Stimulated activated CD4-positive, alpha-beta T cell treated with anti-CD3 and anti-CD28 coated beads, Interleukin-12 subunit alpha, Interleukin-12 subunit beta, amount 100 ng/mL, for 4 hours (primary cell): ENCODE data around the gene LRRC74A.

ENCODE experiments used
- DNase-seq: peaks from one replicate; pipeline ENCODE4 v3.0.0-alpha.2; 2020

Gene LRRC74A

GRCh38 chr14:76826122-76826521, at the start of gene LRRC74A:
Gene LRRC74A, plus strand, starts transcription at chr14:76826408. Its CDS starts 290 bp downstream, at chr14:76826698.
- no peak for DNase-seq

DNA sequence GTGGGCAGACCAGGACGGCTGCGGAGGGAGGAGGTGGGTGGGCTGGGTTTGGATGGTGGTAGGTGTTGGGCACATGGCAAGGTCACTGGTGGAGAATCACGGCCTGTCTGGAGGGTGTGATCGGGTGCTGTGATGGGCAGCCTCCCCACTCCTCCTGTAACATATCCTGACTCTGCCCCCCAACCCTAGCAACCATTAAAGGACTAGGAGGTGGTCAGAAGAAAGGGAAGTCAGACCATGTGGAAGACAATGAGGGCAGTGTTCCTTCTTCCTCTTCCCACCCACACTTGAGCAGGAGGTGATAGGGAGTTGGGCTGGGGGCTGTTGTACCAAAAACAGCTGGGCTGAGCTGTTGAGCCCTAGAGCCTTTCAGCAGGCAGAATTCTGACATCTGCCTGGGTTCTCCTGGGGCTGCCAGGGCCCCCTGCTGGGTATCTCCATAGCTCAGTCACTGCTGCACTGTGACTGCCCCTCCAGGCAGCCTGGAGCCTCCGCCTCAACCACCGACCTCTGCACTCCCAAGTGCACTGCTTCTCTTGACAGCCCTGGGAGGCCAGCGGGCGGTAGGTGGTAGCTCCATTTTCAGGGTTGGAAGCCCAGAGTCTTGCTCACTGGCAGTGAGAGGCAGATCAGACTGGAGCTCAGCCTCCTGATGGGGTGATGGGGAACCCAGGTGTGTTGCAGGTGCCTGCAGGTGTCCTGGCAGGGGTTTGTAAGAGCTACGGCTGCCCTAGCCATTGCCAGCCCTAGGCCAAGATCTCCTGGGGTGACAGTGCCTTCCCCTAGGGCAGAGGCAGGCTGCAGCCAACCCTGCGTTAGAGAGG, 49.6 kb upstream of the LRRC74A start:
- no peak for DNase-seq

- DNase-seq: no peak
Measured at GRCh38 chr14:76777721-76778120, 48.5 kb upstream of the LRRC74A start.

- DNase-seq: no peak
Measured at GRCh38 chr14:76778546-76779215, 47.5 kb upstream of the LRRC74A start.

- DNase-seq: no peak
Measured at GRCh38 chr14:76779221-76780057, 46.8 kb upstream of the LRRC74A start.

GRCh38 chr14:76780058-76780345, 46.2 kb upstream of the LRRC74A start:
- no peak for DNase-seq

DNA sequence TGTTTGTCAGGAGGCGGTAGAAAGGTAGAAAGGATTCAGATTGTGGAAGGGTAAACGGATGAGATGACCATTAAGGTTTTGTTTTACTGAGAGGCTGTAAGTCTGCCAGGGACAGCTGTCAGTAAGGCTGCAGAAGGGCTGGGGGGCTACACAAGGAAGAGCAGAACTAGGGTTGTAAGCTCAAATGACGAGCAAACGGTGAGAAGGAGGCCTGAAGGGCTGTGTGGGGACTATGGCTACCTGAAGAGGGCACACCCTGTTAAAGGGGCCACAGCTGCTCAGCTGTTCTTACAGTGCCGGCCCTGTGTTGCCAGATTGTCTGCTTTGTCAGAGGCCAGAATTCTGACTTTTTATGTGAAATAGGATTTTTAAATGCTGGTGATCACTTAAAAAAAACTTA, 45.8 kb upstream of the LRRC74A start:
- DNase-seq: no peak

DNA sequence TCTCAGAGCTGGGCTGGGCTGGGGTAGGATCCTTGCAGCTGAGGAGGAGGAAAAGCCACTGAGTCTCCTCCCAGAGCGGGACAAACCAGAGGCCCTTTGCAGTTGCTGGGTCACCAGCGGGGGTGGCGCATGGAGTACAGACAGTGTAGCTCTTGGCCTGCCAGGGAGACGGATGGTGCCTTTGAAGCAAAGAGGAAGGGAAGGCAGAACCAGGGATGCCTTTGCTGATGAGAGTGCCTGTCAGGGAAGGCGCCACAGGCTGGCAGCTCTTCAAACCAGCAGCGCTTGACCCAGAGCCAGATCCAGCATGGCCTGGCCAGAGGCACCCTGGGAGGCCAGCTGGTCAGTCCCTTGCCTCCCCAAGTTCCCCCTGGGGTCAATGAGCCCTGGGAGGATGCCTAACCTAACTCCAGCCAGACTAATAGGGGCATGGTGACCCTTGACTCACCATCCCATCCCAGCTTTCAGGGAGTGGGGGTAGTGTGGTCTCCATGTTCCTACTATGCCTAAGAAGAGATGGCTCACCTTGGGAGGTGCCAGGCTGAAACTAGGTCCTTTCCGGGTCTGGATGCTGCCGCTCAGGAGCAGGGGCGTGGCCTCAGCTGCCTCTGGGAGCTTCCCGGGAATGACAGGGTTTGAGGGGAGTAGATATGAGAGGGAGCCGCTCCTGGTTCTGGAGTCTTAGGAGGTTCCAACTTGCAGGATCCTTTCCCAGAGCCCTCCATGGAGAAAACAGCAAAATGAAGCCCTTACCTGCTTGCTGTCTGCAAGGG, 45.1 kb upstream of the LRRC74A start:
- no peak for DNase-seq

GRCh38 chr14:76781648-76782051, 44.6 kb upstream of the LRRC74A start:
- no peak for DNase-seq

DNA sequence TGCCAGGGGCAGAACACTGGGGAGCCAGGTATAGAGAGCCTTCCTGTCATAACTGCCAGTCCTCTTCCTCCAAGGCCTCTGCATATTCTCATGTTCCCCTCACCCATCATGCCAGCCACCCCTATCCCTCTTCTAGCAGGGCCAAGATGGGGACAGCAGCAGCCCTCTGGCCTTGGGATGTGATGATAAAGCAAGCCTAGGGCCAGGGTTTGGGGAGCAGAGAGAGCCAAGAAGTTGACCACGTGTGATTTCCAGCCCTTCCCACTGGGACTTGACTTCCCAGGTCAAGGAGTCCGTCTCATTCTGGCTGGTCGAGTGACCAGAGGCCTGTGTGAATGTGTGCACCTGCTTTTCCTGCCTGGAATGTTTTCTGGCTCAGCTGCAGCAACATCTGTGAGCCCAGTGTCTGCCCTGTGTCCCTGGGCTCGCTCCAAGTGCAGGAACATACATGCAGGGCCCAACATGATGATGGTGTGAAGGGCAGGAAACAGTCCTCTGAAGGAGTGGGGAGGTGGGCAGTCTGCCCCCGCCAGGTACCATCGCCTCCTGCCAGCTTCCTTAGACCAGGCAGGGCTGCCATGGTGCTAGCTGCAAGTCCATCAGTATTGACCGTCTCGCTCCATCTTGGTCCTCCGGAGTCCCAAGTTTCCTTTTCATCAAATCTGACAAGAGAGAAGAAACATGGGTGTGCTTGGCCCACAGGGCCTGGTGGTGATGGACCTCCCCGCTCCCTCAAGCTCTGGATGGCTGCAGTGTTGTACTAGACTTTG, 43.9 kb upstream of the LRRC74A start:
- DNase-seq: no peak

- DNase-seq: no peak
Measured at GRCh38 chr14:76782885-76783566, 43.2 kb upstream of the LRRC74A start.

GRCh38 chr14:76784266-76784874, 41.8 kb upstream of the LRRC74A start:
- DNase-seq: no peak

DNA sequence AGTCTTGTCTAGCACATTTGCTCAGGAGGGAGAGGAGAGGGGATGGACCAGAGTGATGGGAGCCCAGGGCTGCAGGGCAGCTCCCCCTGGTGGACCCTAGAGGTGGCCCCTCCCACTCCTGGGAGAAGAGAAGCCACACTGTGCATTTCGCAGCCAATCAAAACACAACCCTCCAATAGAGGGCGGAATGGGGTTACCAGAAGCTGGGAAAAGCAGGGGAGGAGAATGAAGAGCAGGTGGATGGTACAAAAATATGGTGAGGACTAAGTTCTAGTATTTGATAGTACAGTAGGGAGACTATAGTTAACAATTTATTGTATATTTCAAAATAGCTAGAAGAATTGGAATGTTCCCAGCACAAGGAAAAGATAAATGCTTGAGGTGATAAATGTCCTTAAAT, 41.3 kb upstream of the LRRC74A start:
- DNase-seq: peak; percentile 39

GRCh38 chr14:76786601-76787000, 39.6 kb upstream of the LRRC74A start:
- no peak for DNase-seq

DNA sequence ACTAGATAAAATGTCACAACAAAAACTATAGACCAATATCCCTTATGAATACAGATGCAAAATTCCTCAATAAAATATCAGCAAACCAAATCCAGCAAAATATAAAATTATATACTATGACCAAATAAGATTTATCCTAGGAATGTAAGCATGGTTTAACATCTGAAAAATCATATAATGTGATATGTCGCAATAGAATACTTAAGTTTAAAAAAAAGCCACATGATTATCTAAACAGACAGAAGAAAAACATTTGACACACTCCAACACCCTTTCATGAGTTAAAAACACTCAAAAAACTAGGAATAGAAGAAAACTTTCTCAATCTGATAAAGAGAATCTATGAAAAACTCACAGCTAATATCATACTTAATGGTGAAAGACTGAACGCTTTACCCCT, 33.8 kb upstream of the LRRC74A start:
- DNase-seq: no peak

GRCh38 chr14:76793324-76793723, 32.9 kb upstream of the LRRC74A start:
- DNase-seq: no peak

- no peak for DNase-seq
Measured at GRCh38 chr14:76793956-76794355, 32.3 kb upstream of the LRRC74A start.

DNA sequence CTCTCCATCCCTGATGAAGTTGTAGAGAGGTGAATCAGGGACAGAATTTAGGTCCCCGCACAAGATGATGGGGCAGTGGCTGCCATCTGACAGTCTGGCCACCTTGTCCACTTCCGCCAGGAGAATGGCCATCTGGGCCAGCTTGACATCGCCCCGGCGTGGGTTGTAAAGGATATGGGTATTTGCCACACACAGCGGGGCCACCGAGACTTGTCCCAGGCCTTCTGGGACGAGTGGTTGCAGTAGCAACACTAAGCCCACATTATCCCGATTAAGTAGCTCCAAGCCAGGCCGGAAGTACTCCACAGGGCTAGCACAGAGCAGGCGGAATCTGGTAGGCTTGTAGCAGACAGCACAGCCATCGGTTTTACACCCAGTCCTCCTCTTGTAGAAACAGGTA, 19.8 kb upstream of the LRRC74A start:
- DNase-seq: no peak

- no peak for DNase-seq
Measured at GRCh38 chr14:76808011-76808410, 18.2 kb upstream of the LRRC74A start.

GRCh38 chr14:76808990-76809389, 17.2 kb upstream of the LRRC74A start:
- DNase-seq: no peak

DNA sequence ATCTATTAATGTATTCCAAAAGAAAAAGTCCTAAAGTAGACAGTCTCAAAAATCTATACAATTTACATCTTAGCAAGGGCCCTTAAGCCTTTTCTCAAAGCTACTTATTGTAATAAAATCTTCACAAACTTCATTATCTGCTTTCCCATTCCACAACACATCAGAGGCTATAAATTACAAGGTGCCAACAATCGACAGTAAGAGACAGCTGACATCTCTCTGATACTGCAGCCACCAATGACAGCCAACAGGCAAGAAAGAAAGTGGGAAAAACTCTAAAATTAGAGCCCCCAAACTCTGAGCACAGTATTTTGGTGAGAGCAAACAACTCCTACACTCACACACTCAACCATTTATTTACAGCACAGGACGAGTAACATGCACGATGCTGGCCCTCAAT, 15.7 kb upstream of the LRRC74A start:
- no peak for DNase-seq
